HUDEP-2 (cell line): Measurements from ENCODE around the gene SLC19A1.
"Not testable (repeated sequence)": the region's sequence is repeated elsewhere in the genome, so short reads cannot be mapped to it uniquely, and the experiment has no call there.

Experiments used
- DNase-seq, 76 experiments: peaks; one replicate each; lab custom pipeline; 2025; ENCODE audit not compliant: unreplicated experiment in 76 of 76; lab: John Stamatoyannopoulos, UW

SLC19A1 gene

GRCh38 chr21:45577801-45578175, 35.5 kb upstream of the SLC19A1 start:
- DNase-seq, result no peak

- DNase-seq, result no peak
These were observed 34.8 kb upstream of the SLC19A1 start for GRCh38 chr21:45576838-45577737.

GRCh38 chr21:45575993-45576837, 34.0 kb upstream of the SLC19A1 start:
- DNase-seq, result no peak

GRCh38 chr21:45575304-45575992, 33.2 kb upstream of the SLC19A1 start:
- no peak for DNase-seq

GRCh38 chr21:45574691-45575090, 32.5 kb upstream of the SLC19A1 start:
- DNase-seq, result no peak

- no peak for DNase-seq
These were observed 31.9 kb upstream of the SLC19A1 start for GRCh38 chr21:45574081-45574501.

GRCh38 chr21:45573452-45574035, 31.3 kb upstream of the SLC19A1 start:
- DNase-seq, result no peak

GRCh38 chr21:45572783-45573451, 30.7 kb upstream of the SLC19A1 start:
- no peak for DNase-seq

GRCh38 chr21:45572231-45572630, 30.0 kb upstream of the SLC19A1 start:
- no peak for DNase-seq

GRCh38 chr21:45571641-45572040, 29.4 kb upstream of the SLC19A1 start:
- DNase-seq, result no peak

- no peak for DNase-seq
These were observed 28.8 kb upstream of the SLC19A1 start for GRCh38 chr21:45570826-45571601.

GRCh38 chr21:45570071-45570470, 27.8 kb upstream of the SLC19A1 start:
- no peak for DNase-seq

GRCh38 chr21:45568383-45568782, 26.1 kb upstream of the SLC19A1 start:
- no peak for DNase-seq

GRCh38 chr21:45564137-45564536, 21.9 kb upstream of the SLC19A1 start:
- DNase-seq, result not testable (repeated sequence)

- no peak for DNase-seq
These were observed 20.7 kb upstream of the SLC19A1 start for GRCh38 chr21:45562965-45563364.

GRCh38 chr21:45562402-45562801, 20.2 kb upstream of the SLC19A1 start:
- no peak for DNase-seq

GRCh38 chr21:45561241-45561640, 19.0 kb upstream of the SLC19A1 start:
- DNase-seq, result not testable (repeated sequence)

GRCh38 chr21:45560106-45561021, 18.1 kb upstream of the SLC19A1 start:
- DNase-seq, result no peak
